CD4-positive, alpha-beta memory T cell (primary cell): Measurements from ENCODE around the gene SRC. TPM values are rescaled to one million over a fixed set of nuclear protein-coding genes. Genes with fewer than 3 reads are reported as not detected.
A peak's percentile ranks its signal among the peaks of the same experiment; 100 is the strongest.

ENCODE experiments used
- CTCF ChIA-PET: fragments of 350-600 bp; sonication (Branson Sonifier 250); formaldehyde crosslinking; loops from one replicate; lab custom pipeline; 2021; ENCODE audit warnings: inconsistent platforms; ENCODE audit not compliant: partially characterized antibody; lab: Charles Lee
- POLR2A ChIA-PET: fragments of 350-600 bp; sonication (Branson Sonifier 250); formaldehyde crosslinking; loops from one replicate; lab custom pipeline; 2021; ENCODE audit not compliant: partially characterized antibody; lab: Charles Lee
- DNase-seq, 5 donors: peaks; one replicate each; pipeline versions ENCODE4 v3.0.0 to v3.0.0-alpha.2; 2020 to 2022; ENCODE audit warnings: mixed read lengths in 1 of 5
- H3K27ac ChIP-seq: one replicate; pipeline ENCODE4 v1.7.0; 2013; ENCODE audit warnings: low read depth, low read length
- H3K27me3 ChIP-seq: 2 replicates; pipeline ENCODE4 v1.7.0; 2013; ENCODE audit warnings: mild to moderate bottlenecking, low read length, moderate library complexity; ENCODE audit not compliant: insufficient read depth
- H3K36me3 ChIP-seq: 2 replicates; pipeline ENCODE4 v1.7.0; 2013; ENCODE audit warnings: mild to moderate bottlenecking, low read length, moderate library complexity; ENCODE audit not compliant: insufficient read depth
- H3K4me1 ChIP-seq: 2 replicates; pipeline ENCODE4 v1.7.0; 2013; ENCODE audit warnings: mild to moderate bottlenecking, low read length, moderate library complexity; ENCODE audit not compliant: insufficient read depth
- H3K4me3 ChIP-seq, 2 donors: one replicate each; pipeline ENCODE4 v1.7.0; 2013; ENCODE audit warnings: low read length in 2 of 2, mild to moderate bottlenecking in 1 of 2
- H3K9me3 ChIP-seq, 2 donors: one replicate each; pipeline ENCODE4 v1.7.0; 2013; ENCODE audit warnings: low read length in 2 of 2, control low read depth in 1 of 2; ENCODE audit not compliant: control insufficient read depth in 1 of 2
- H3K27ac Mint-ChIP-seq, 7 donors: one replicate each; pipeline ENCODE4 v1.8.0; 2020 to 2021; ENCODE audit warnings: mixed read lengths in 7 of 7, mild to moderate bottlenecking in 6 of 7, inconsistent platforms in 3 of 7, moderate library complexity in 3 of 7
- H3K27me3 Mint-ChIP-seq, 2 donors: one replicate each; pipeline ENCODE4 v1.8.0; 2020 to 2021; ENCODE audit warnings: mixed read lengths in 2 of 2
- H3K36me3 Mint-ChIP-seq, 2 donors: one replicate each; pipeline ENCODE4 v1.8.0; 2020 to 2021; ENCODE audit warnings: mixed read lengths in 2 of 2, inconsistent platforms in 1 of 2, mild to moderate bottlenecking in 1 of 2
- H3K4me1 Mint-ChIP-seq, 4 donors: one replicate each; pipeline ENCODE4 v1.8.0; 2020 to 2021; ENCODE audit warnings: mixed read lengths in 4 of 4, mild to moderate bottlenecking in 1 of 4
- H3K4me3 Mint-ChIP-seq, 8 donors: one replicate each; pipeline ENCODE4 v1.8.0; 2020 to 2021; ENCODE audit warnings: mixed read lengths in 8 of 8, mild to moderate bottlenecking in 7 of 8, moderate library complexity in 6 of 8, inconsistent platforms in 3 of 8
- H3K9me3 Mint-ChIP-seq, 8 donors: one replicate each; pipeline ENCODE4 v1.8.0; 2020 to 2021; ENCODE audit warnings: mixed read lengths in 8 of 8, mild to moderate bottlenecking in 5 of 8, inconsistent platforms in 3 of 8, moderate library complexity in 1 of 8
- intact Hi-C: fragments of 100-400 bp; cut with micrococcal nuclease; formaldehyde crosslinking; loops from one replicate; pipeline ENCODE4 v1.15.1; 2023
- polyA plus RNA-seq, 2 donors: library from polyadenylated mRNA; unstranded; fragments of 300-500 nt; fragmentation: Illumina TruSeq; gene quantifications; one replicate each; pipeline ENCODE4 v1.2.3, GENCODE V29; 2021
- total RNA-seq, 2 experiments: library from RNA; stranded (reverse); gene quantifications; one replicate each; pipeline ENCODE4 v1.2.3, GENCODE V29; 2021

SRC gene
- total and polyA plus RNA-seq, 4 experiments from 2014 or later: 0.32 to 4.5 (median 2.3) TPM

DNA sequence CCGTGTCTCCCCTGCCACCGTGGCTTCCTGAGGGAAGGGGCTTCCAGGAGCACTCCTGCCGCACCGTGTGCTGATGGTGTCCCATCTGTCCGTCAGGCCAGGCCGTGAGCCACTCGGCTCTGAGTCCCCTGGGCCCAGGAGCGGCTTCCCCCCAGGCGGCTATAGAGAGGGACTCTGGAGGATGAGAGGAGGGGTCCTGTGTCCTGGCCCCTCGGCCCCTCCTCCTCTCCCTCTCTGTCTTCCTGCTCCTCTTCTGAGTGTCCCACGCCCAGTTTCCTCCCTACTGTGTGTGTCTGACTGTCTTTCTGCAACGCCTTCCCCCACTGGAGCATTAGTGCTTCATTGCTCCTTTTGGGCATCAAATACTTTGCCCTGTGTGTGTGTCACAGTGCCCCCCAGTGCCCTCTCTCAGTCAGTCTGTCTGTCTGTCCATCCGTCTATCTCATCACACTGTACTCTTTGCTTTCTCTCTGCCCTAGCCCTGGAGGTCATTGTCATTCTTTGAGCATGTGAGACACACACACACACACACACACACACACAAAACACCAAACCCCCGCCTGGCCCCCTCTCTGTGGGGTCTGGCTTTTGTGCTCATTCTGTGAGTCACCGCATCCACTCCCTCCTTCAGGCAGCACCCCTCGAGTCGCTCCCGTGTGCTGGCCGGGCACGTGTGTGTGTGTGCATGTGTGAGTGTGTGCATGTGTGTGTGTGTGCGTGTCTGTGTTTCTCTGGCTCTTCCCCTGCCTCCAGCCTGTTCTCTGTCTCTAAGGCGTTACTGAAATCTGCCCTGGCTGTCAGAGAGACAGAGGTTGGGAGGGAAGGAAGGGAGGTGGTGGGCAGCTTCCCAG is 71.9 kb downstream of the SRC start:
- Histone ChIP-seq H3K4me1 (no peaks in the 10 kb centered on the region), H3K4me3 (no peak overlapping the region), H3K36me3 (no peaks in the 10 kb centered on the region), H3K9me3 (no peaks in the 10 kb centered on the region), H3K27me3 (no peaks in the 10 kb centered on the region), H3K27ac (no peak overlapping the region)
- ChIA-PET CTCF (no interaction called here), POLR2A (no interaction called here)
- Mint-ChIP-seq H3K4me1 (peaks cover 0 to 4% (median 0%) of the 10 kb centered on the region in 4 donors), H3K36me3 (no peaks in the 10 kb centered on the region), H3K4me3 (no peak overlapping the region), H3K9me3 (peaks cover 0 to 2% (median 0%) of the 10 kb centered on the region in 8 donors), H3K27me3 (peaks cover 13 to 20% of the 10 kb centered on the region in 2 donors), H3K27ac (no peak overlapping the region)
- no peak for DNase-seq
- intact Hi-C loops: no loop called here

DNA sequence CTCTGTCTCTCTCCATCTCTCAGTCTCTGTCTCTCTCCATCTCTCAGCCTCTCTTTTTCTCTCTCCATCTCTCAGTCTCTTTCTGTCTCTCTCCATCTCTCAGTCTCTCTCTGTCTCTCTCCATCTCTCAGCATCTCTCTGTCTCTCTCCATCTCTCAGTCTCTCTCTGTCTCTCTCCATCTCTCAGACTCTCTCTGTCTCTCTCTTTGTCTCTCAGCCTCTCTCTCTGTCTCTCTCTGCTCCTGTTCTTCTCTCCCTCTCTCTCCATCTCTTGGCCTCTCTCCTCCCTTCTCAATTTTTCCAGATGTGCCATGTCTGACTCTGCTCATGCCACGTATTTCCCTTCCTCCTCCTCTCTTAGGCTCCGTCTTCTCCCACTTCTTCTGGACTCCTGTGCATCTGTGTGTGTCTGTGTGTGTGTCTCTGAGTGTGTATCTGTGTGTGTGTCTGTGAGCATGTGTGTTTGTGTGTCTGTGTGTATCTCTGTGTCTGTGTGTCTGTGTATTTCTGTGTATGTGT is 72.7 kb downstream of the SRC start:
- H3K27ac Mint-ChIP-seq: no peak overlapping the region
- peaks cover 0 to 4% (median 0%) of the 10 kb centered on the region in 4 donors for H3K4me1 Mint-ChIP-seq
- no peaks in the 10 kb centered on the region for H3K36me3 ChIP-seq
- intact Hi-C loops: no loop called here
- H3K27ac ChIP-seq: no peak overlapping the region
- H3K9me3 Mint-ChIP-seq: peaks cover 0 to 2% (median 0%) of the 10 kb centered on the region in 8 donors
- H3K27me3 ChIP-seq: no peaks in the 10 kb centered on the region
- no peaks in the 10 kb centered on the region for H3K9me3 ChIP-seq
- no peak overlapping the region for H3K4me3 Mint-ChIP-seq
- H3K4me3 ChIP-seq: no peak overlapping the region
- POLR2A ChIA-PET: no interaction called here
- peaks cover 16 to 23% of the 10 kb centered on the region in 2 donors for H3K27me3 Mint-ChIP-seq
- H3K36me3 Mint-ChIP-seq: no peaks in the 10 kb centered on the region
- CTCF ChIA-PET: no interaction called here
- DNase-seq: no peak
- no peaks in the 10 kb centered on the region for H3K4me1 ChIP-seq

DNA sequence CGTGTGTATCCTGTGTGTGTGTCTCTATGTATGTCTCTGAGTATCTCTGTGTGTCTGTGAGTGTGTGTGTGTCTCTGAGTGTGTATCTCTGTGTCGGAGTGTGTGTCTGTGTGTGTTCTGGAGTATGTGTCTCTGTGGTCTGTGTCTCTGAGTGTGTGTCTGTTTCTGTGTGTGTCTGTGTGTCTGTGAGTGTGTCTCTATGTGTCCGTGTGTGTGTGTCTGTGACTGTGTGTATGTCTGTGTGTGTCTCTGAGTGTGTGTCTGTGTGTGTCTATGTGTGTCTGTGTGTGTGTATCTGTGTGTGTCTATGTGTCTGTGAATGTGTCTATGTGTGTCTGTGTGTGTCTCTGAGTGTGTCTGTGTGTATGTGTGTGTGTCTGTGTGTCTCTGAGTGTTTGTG is 73.4 kb downstream of the SRC start:
- no peak overlapping the region for H3K27ac ChIP-seq
- H3K27me3 ChIP-seq: no peaks in the 10 kb centered on the region
- Mint-ChIP-seq H3K9me3 (peaks cover 0 to 2% (median 0%) of the 10 kb centered on the region in 8 donors), H3K27ac (no peak overlapping the region), H3K4me3 (no peak overlapping the region), H3K27me3 (peaks cover 18 to 26% of the 10 kb centered on the region in 2 donors), H3K36me3 (no peaks in the 10 kb centered on the region), H3K4me1 (peaks cover 0 to 2% (median 0%) of the 10 kb centered on the region in 4 donors)
- CTCF ChIA-PET: no interaction called here
- POLR2A ChIA-PET: no interaction called here
- no peak overlapping the region for H3K4me3 ChIP-seq
- no peaks in the 10 kb centered on the region for H3K9me3 ChIP-seq
- no peaks in the 10 kb centered on the region for H3K36me3 ChIP-seq
- no peaks in the 10 kb centered on the region for H3K4me1 ChIP-seq
- intact Hi-C loops: no loop called here
- DNase-seq: no peak

DNA sequence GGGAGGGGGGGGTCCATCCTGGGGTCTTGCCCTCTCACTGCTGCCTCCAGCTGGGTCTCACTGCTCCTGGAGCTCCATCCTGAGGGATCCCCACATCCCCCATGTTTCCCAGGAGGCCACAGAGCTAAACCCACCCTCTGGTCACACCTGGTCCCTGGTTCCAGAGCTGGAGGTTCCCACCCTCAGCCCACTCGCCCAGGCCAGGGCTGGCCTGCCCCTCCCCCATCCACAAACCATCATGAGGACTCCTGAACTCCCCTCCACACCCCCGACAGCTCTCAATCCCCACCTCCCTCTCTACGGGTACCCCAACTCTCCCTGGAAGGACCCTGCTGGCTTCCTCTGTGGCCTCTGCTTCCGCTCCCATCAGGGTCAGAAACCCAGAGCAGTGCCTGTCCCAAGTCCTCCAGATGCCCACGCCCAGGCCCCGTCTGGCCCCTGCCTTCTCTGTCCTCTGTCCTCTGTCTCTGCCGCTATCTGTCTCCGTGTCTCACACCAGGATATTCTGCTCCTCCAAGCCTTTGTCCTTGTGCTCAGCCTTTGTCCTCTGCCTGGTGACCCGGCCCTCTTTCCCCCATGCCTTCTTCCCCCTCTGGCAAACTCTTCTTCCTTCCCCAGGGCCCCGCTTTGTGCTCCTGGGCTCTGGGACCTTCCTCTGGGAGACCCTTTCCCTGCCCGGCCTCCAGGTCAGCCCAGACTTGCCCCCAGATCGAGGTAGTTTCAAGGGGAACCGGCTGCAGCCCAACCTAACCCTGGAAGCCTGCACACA is 74.0 kb downstream of the SRC start:
- Histone ChIP-seq H3K4me3 (no peak overlapping the region), H3K36me3 (no peaks in the 10 kb centered on the region), H3K4me1 (no peaks in the 10 kb centered on the region), H3K27me3 (no peaks in the 10 kb centered on the region), H3K27ac (no peak overlapping the region), H3K9me3 (no peaks in the 10 kb centered on the region)
- Mint-ChIP-seq H3K9me3 (peaks cover 0 to 2% (median 0%) of the 10 kb centered on the region in 8 donors), H3K4me3 (no peak overlapping the region), H3K36me3 (no peaks in the 10 kb centered on the region), H3K27me3 (peaks cover 20 to 29% of the 10 kb centered on the region in 2 donors), H3K4me1 (peaks cover 0 to 2% (median 0%) of the 10 kb centered on the region in 4 donors), H3K27ac (no peak overlapping the region)
- no peak for DNase-seq
- intact Hi-C loops: no loop called here
- CTCF ChIA-PET: no interaction called here
- POLR2A ChIA-PET: no interaction called here

DNA sequence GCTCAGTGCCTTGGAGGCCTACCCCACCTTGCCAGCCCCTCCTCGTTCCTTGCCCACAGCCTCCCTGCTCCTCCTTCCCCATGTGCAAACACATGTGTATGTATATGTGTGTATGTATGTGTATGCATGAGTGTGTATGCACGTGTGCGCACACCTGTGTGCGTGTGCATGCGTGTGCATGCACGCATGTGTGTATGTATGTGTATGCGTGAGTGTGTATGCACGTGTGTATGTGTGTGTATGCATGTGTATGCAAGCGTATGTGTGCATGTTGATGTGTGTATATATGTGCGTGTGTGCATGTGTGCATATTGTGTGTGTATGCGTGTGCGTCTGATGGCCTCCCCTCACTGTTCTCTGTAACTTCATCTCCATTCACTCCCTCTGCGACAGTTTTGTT is 74.7 kb downstream of the SRC start:
- Histone ChIP-seq H3K9me3 (no peaks in the 10 kb centered on the region), H3K36me3 (no peaks in the 10 kb centered on the region), H3K27ac (no peak overlapping the region), H3K27me3 (no peaks in the 10 kb centered on the region), H3K4me1 (no peaks in the 10 kb centered on the region), H3K4me3 (no peak overlapping the region)
- Mint-ChIP-seq H3K4me1 (peaks cover 0 to 2% (median 0%) of the 10 kb centered on the region in 4 donors), H3K27ac (peak overlapping the region in 1 of 7 donors; percentile 48), H3K27me3 (peaks cover 25 to 33% of the 10 kb centered on the region in 2 donors), H3K9me3 (peaks cover 0 to 2% (median 0%) of the 10 kb centered on the region in 8 donors), H3K36me3 (no peaks in the 10 kb centered on the region), H3K4me3 (no peak overlapping the region)
- POLR2A ChIA-PET: no interaction called here
- CTCF ChIA-PET: no interaction called here
- DNase-seq: no peak
- intact Hi-C loops: no loop called here

DNA sequence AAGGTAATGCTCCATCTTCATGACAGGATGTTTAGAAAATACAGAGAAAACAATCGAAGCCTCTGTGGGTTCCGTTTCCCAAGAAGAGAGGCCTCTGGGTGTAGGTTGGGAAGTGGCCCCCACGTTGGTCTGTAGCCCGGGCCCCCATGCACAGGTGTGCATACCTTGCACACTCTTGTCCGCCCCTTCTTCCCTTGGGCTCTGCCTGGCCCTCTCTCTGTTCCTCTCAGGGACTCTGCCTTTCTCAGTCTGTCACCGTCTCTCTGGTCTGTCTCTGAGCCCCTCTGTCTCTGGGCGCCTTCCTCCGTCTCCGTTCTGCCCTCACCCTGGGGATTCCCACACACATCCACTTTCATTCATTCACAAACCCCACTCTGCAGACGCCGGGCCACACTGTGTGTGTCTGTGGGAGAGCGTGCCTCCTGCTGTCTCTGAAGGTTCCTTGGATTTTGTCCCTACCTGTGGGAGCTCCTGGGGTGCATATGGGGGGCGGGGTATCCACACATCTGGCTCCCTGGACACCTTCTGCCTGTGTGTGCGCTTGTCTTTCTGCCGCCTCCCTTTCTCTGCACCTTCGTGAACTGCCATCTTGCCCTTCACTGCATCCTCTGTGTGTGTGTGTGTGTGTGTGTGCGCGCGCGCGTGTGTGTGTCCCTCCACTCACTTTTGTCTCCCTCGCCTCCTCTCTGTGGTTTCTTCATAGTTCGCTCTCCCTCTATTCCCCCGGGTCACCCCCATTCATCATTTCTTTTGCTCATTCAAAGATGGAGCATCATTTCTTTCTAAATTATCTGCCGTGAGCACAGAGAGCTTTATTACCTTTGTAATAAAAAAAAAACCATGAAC is 75.3 kb downstream of the SRC start:
- intact Hi-C loops: no loop called here
- ChIA-PET POLR2A (no interaction called here), CTCF (no interaction called here)
- DNase-seq: no peak
- H3K27me3 Mint-ChIP-seq: peaks cover 25 to 33% of the 10 kb centered on the region in 2 donors
- no peaks in the 10 kb centered on the region for H3K4me1 ChIP-seq
- no peak overlapping the region for H3K4me3 ChIP-seq
- H3K9me3 ChIP-seq: no peaks in the 10 kb centered on the region
- peak overlapping the region in 1 of 7 donors; percentile 61 for H3K27ac Mint-ChIP-seq
- H3K27ac ChIP-seq: no peak overlapping the region
- H3K4me1 Mint-ChIP-seq: peaks cover 0 to 2% (median 0%) of the 10 kb centered on the region in 4 donors
- H3K4me3 Mint-ChIP-seq: no peak overlapping the region
- H3K36me3 Mint-ChIP-seq: no peaks in the 10 kb centered on the region
- H3K9me3 Mint-ChIP-seq: peaks cover 0 to 2% (median 0%) of the 10 kb centered on the region in 8 donors
- no peaks in the 10 kb centered on the region for H3K36me3 ChIP-seq
- H3K27me3 ChIP-seq: no peaks in the 10 kb centered on the region
